ENCODE measurements around the gene CTSZ.
"Not testable (repeated sequence)": the region's sequence is repeated elsewhere in the genome, so short reads cannot be mapped to it uniquely, and the experiment has no call there.

CTSZ gene

GRCh38 chr20:58973179-58973578 lies 33.9 kb downstream of the CTSZ start:
- TF ChIP-seq, protein P1, sequence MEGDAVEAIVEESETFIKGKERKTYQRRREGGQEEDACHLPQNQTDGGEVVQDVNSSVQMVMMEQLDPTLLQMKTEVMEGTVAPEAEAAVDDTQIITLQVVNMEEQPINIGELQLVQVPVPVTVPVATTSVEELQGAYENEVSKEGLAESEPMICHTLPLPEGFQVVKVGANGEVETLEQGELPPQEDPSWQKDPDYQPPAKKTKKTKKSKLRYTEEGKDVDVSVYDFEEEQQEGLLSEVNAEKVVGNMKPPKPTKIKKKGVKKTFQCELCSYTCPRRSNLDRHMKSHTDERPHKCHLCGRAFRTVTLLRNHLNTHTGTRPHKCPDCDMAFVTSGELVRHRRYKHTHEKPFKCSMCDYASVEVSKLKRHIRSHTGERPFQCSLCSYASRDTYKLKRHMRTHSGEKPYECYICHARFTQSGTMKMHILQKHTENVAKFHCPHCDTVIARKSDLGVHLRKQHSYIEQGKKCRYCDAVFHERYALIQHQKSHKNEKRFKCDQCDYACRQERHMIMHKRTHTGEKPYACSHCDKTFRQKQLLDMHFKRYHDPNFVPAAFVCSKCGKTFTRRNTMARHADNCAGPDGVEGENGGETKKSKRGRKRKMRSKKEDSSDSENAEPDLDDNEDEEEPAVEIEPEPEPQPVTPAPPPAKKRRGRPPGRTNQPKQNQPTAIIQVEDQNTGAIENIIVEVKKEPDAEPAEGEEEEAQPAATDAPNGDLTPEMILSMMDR (IDR thresholded peaks at IDR 0.05; ENCODE audit: low read depth, low read length) = no peak
- DNase-seq (ENCODE audit: extremely low read depth, low read depth) = no peak

DNA sequence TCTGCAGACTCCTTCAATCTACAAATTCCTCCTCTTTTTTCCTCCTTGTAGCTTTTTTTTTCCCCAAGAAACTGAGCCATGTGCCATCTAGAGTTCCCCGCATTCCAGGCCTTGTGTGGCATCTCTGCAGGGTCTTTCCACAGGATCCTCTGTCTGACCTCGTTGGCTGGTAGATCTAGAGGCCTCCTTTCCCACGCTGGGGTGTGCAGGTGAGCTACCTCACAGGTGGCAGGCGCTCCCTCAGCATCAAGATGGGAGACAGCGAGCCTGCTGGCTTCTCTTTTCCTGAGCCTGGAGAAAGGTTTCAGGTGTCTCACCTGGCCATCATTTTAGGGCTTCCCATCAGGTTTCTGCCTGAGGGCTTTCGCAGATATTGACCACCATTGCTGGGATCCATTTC lies 35.6 kb downstream of the CTSZ start:
- TF ChIP-seq, protein P1 (IDR thresholded peaks at IDR 0.05; ENCODE audit: low read depth, low read length) = no peak
- DNase-seq (ENCODE audit: extremely low read depth, low read depth) = no peak

GRCh38 chr20:58970146-58970545 lies 36.9 kb downstream of the CTSZ start:
- no peak for DNase-seq (ENCODE audit: extremely low read depth, low read depth)
- TF ChIP-seq, protein P1 (IDR thresholded peaks at IDR 0.05; ENCODE audit: low read depth, low read length) = no peak

DNA sequence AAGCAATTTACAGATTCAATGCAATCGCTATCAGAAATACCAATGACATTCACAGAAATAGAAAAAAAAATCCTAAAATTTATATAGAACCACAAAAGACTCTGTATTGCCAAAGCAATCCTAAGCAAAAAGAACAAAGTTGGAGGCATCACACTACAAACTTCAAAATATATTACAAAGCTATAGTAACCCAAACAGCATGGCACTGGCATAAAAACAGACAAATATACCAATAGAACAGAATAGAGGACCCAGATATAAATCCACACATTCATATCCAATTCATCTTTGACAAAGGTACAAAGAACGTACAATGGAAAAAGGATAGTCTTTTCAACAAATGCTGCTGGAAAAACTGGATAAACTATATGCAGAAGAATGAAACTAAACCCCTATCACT lies 37.6 kb downstream of the CTSZ start:
- TF ChIP-seq, protein P1 (IDR thresholded peaks at IDR 0.05; ENCODE audit: low read depth, low read length) = no peak
- DNase-seq (ENCODE audit: extremely low read depth, low read depth) = no peak

DNA sequence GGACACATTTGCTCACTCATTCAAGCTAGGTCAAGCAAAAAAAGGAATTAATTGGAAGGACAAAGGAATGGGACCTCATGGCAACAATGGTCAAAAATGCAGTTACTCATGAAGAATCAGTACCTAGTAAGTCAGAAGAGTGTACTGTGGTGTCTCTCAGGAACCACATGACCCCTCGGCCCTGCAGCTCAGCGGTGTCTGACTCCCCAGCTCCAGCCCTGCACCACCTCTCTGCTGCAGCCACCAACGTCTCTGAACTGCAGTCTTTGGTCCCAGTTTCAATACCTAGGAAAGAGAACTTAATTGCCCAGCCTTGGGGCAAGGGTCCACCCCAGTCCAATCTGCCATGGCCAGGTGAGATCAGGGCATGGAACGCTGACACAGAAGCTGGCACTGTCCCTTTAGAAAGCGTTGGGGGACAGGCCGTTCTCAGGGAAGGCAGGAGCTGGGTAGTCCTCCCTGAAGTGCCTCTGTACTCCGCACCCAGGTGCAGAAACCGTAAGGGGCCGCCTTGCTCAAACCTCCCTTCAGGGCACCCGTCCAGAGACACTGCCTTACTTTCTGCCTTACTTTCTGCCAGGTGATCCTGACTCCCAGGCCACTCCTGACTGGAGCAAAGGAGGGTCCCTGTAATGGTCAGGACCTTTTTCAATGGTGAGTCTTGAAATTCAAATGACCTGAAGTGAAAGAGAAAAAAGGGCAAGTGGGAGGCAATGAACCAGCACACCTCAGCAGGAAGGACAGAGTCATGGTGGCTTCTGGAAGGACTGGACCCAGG lies 39.2 kb downstream of the CTSZ start:
- no peak for DNase-seq (ENCODE audit: extremely low read depth, low read depth)
- TF ChIP-seq, protein P1 (IDR thresholded peaks at IDR 0.05; ENCODE audit: low read depth, low read length) = no peak

GRCh38 chr20:58965270-58966064 lies 41.6 kb downstream of the CTSZ start:
- TF ChIP-seq, protein P1 (IDR thresholded peaks at IDR 0.05; ENCODE audit: low read depth, low read length) = no peak
- DNase-seq (ENCODE audit: extremely low read depth, low read depth) = no peak

DNA sequence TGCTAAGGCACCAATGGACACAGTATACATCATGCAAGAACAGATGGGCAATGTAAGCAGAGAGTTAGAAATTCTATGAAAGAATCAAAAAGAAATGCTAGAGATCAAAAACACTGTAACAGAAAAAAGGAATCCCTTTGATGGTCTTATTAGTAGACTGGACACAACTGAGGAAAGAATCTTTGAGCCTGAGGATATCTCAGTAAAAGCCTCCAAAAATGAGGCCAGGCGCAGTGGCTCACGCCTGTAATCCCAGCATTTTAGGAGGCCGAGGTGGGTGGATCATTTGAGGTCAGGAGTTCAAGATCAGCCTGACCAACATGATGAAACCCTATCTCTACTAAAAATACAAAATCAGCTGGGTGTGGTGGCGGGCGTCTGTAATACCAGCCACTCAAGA lies 43.1 kb downstream of the CTSZ start:
- not testable (repeated sequence) for DNase-seq (ENCODE audit: extremely low read depth, low read depth)
